Activated T-cell treated with anti-CD3 and anti-CD28 coated beads, Interleukin-2, amount 50 U/mL, for 24 hours (primary cell): Measurements from ENCODE around the gene UBE2E2.
"Not testable (repeated sequence)": the region's sequence is repeated elsewhere in the genome, so short reads cannot be mapped to it uniquely, and the experiment has no call there.

Experiments used
- DNase-seq: peaks from one replicate; pipeline ENCODE4 v3.0.0-alpha.2; 2020
- H3K27ac Mint-ChIP-seq: 2 replicates; pipeline ENCODE4 v1.8.0; 2020; ENCODE audit warnings: mild to moderate bottlenecking, mixed read lengths
- H3K27me3 Mint-ChIP-seq: 2 replicates; pipeline ENCODE4 v1.8.0; 2020; ENCODE audit warnings: mixed read lengths
- H3K36me3 Mint-ChIP-seq: 2 replicates; pipeline ENCODE4 v1.8.0; 2020; ENCODE audit warnings: low read depth, mixed read lengths
- H3K4me1 Mint-ChIP-seq: 2 replicates; pipeline ENCODE4 v1.8.0; 2020; ENCODE audit warnings: low read depth, mixed read lengths
- H3K4me3 Mint-ChIP-seq: 2 replicates; pipeline ENCODE4 v1.8.0; 2020; ENCODE audit warnings: mild to moderate bottlenecking, moderate library complexity, mixed read lengths
- H3K9me3 Mint-ChIP-seq: 2 replicates; pipeline ENCODE4 v1.8.0; 2020; ENCODE audit warnings: mixed read lengths

UBE2E2 gene

GRCh38 chr3:23175341-23176083 lies 27.6 kb upstream of the UBE2E2 start:
- no peak overlapping the region for H3K4me3 Mint-ChIP-seq
- no peak for DNase-seq
- no peaks in the 10 kb centered on the region for H3K36me3 Mint-ChIP-seq
- H3K9me3 Mint-ChIP-seq = peaks cover 6% of the 10 kb centered on the region
- H3K4me1 Mint-ChIP-seq = no peaks in the 10 kb centered on the region
- no peak overlapping the region for H3K27ac Mint-ChIP-seq
- no peaks in the 10 kb centered on the region for H3K27me3 Mint-ChIP-seq

DNA sequence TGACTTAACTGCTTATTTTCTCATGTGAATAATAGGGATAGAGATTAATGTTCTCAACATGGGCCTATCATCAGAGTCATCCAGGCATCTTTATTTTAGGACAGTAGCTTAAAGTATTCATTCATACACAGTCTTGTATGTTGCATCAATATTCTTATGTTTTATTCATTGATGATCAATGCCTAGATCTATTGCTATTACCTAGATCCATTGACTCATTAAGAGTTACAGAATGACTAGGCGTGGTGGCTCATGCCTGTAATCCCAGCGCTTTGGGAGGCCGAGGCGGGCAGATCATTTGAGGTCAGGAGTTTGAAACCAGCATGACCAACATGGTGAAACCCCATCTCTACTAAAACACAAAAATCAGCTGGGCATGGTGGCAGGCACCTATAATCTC lies 26.3 kb upstream of the UBE2E2 start:
- H3K27me3 Mint-ChIP-seq, H3K27ac Mint-ChIP-seq, DNase-seq, H3K9me3 Mint-ChIP-seq, H3K4me3 Mint-ChIP-seq, H3K4me1 Mint-ChIP-seq, H3K36me3 Mint-ChIP-seq: not testable (repeated sequence)

DNA sequence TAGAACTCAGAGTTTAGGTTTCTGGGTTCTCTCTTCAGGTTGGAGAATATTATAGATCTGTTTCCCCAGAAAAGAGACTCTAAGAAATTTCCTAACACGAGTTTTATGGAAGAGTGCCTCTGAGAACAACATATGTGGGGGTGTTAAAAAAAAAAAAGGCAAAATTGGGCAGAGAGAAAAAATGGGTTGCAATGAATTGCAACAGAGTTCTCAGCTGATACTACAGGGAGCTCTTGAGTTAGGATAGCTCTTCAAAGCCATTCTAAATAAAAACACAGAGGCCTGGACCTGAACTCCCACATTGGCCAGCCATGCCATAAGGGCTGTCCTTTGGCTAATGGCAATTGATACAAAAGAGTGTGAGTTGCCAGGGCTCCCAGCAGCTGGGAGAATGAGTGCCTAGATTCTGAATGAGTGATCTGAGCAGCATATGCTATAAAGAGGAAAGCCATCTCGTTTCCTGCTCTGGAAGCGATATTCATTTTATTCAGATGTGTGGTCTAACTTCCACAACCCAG lies 20.1 kb upstream of the UBE2E2 start:
- no peak overlapping the region for H3K27ac Mint-ChIP-seq
- H3K4me1 Mint-ChIP-seq = no peaks in the 10 kb centered on the region
- H3K36me3 Mint-ChIP-seq = no peaks in the 10 kb centered on the region
- no peak for DNase-seq
- no peak overlapping the region for H3K4me3 Mint-ChIP-seq
- H3K9me3 Mint-ChIP-seq = no peaks in the 10 kb centered on the region
- no peaks in the 10 kb centered on the region for H3K27me3 Mint-ChIP-seq

DNA sequence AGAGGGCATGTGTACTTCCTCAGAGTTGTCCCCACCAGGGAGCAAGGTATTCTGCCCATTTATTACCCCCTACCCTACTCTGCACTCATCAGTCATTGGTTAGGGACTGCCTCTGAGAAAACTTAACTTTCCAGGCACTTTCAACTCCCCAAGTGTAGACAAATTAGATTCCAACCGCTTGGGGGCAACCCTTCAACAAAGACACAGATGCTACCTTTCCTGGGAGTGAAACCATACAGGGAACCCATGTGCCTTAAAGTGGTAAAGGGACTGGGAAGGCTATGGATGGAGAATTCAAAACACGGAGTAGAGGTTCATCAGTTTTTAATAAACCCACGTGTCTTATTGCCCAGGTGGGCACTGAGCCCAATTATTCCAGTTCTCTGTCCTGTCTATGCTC lies 19.4 kb upstream of the UBE2E2 start:
- Mint-ChIP-seq H3K27me3 (no peaks in the 10 kb centered on the region), H3K27ac (no peak overlapping the region), H3K36me3 (no peaks in the 10 kb centered on the region), H3K4me1 (no peaks in the 10 kb centered on the region), H3K4me3 (no peak overlapping the region), H3K9me3 (no peaks in the 10 kb centered on the region)
- no peak for DNase-seq

DNA sequence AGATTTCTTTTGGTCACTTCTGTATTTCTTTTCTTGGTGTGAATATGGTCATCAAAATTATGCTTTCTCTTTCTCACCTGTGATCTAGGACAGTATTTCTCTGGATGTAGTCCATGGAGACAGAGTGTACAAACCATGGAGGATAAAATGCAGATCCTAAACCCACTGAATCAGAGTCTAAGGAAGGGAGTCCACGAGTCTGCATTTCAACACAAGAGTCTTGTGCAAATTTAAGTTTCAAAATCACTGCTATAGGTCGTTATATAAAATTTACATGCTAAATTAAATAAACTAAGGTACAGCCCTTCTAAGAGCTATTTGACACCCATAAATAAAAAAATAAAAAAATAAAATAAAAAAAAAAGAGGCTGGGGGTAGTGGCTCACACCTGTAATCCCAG lies 17.3 kb upstream of the UBE2E2 start:
- DNase-seq = no peak
- Mint-ChIP-seq H3K27me3 (no peaks in the 10 kb centered on the region), H3K4me1 (no peaks in the 10 kb centered on the region), H3K27ac (no peak overlapping the region), H3K9me3 (no peaks in the 10 kb centered on the region), H3K36me3 (no peaks in the 10 kb centered on the region), H3K4me3 (no peak overlapping the region)

- no peaks in the 10 kb centered on the region for H3K36me3 Mint-ChIP-seq
- no peak overlapping the region for H3K27ac Mint-ChIP-seq
- DNase-seq = no peak
- no peaks in the 10 kb centered on the region for H3K4me1 Mint-ChIP-seq
- H3K4me3 Mint-ChIP-seq = no peak overlapping the region
- H3K9me3 Mint-ChIP-seq = no peaks in the 10 kb centered on the region
- H3K27me3 Mint-ChIP-seq = no peaks in the 10 kb centered on the region
These were observed 13.9 kb upstream of the UBE2E2 start for GRCh38 chr3:23189187-23189586.

- H3K4me3 Mint-ChIP-seq = no peak overlapping the region
- no peaks in the 10 kb centered on the region for H3K4me1 Mint-ChIP-seq
- H3K27ac Mint-ChIP-seq = no peak overlapping the region
- DNase-seq = no peak
- H3K36me3 Mint-ChIP-seq = no peaks in the 10 kb centered on the region
- H3K27me3 Mint-ChIP-seq = no peaks in the 10 kb centered on the region
- no peaks in the 10 kb centered on the region for H3K9me3 Mint-ChIP-seq
These were observed 10.3 kb upstream of the UBE2E2 start for GRCh38 chr3:23192816-23193215.

- Mint-ChIP-seq H3K9me3 (no peaks in the 10 kb centered on the region), H3K36me3 (no peaks in the 10 kb centered on the region), H3K27me3 (no peaks in the 10 kb centered on the region), H3K4me1 (no peaks in the 10 kb centered on the region), H3K27ac (no peak overlapping the region), H3K4me3 (no peak overlapping the region)
- no peak for DNase-seq
These were observed 9.3 kb upstream of the UBE2E2 start for GRCh38 chr3:23193831-23194230.

DNA sequence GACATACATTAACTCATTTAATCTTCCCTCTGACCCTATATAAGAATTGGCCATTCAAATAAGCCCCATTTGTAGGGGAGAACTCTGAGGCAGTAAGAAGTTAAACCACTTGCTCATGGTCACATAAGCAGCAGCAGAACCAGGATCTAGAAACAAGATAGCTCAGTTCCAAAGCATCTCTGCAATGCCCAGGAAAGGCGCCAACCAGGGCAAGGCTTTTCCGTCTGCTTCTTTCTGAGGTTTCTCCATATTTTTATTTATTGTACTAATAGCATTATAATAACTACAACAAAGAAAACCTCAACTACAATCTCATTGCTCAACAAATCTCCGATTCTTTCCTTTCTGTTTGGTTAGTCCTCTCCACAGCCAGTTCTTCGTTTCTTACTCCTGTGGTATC lies 4.3 kb upstream of the UBE2E2 start:
- Mint-ChIP-seq H3K4me3 (no peak overlapping the region), H3K27me3 (peaks cover 24% of the 10 kb centered on the region), H3K4me1 (peaks cover 10% of the 10 kb centered on the region), H3K9me3 (no peaks in the 10 kb centered on the region), H3K36me3 (peaks cover 3% of the 10 kb centered on the region), H3K27ac (no peak overlapping the region)
- DNase-seq = no peak

DNA sequence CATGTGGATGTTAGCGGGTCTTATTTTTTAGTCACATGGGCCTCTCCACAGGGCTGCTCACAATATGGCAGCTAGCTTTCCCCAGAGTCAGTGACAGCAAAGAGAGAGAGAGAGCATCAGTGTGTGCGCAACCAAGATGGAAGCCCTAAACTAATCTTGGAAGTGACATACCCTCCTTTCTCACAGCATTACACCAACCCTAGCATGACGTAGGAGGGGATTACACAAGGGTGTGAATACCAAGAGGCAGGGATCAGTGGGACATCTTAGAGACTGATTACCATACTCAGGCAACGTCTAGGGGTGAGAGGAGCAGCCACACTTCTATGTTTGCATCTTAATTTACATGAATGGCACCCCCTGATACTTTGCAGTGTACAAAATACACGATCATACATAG lies 3.5 kb upstream of the UBE2E2 start:
- H3K36me3 Mint-ChIP-seq = peaks cover 3% of the 10 kb centered on the region
- H3K9me3 Mint-ChIP-seq = no peaks in the 10 kb centered on the region
- no peak overlapping the region for H3K4me3 Mint-ChIP-seq
- peaks cover 16% of the 10 kb centered on the region for H3K4me1 Mint-ChIP-seq
- H3K27me3 Mint-ChIP-seq = peaks cover 31% of the 10 kb centered on the region
- no peak overlapping the region for H3K27ac Mint-ChIP-seq
- no peak for DNase-seq

GRCh38 chr3:23201154-23201838 lies 1.8 kb upstream of the UBE2E2 start:
- peaks cover 3% of the 10 kb centered on the region for H3K36me3 Mint-ChIP-seq
- H3K27ac Mint-ChIP-seq = no peak overlapping the region
- H3K4me1 Mint-ChIP-seq = peaks cover 25% of the 10 kb centered on the region
- H3K27me3 Mint-ChIP-seq = peaks cover 31% of the 10 kb centered on the region
- DNase-seq = no peak
- no peaks in the 10 kb centered on the region for H3K9me3 Mint-ChIP-seq
- H3K4me3 Mint-ChIP-seq = peak overlapping the region; percentile 43

GRCh38 chr3:23202203-23202920 lies 765 bp upstream of the UBE2E2 start:
- no peak for DNase-seq
- Mint-ChIP-seq H3K27ac (peak overlapping the region; percentile 44), H3K9me3 (no peaks in the 10 kb centered on the region), H3K4me1 (peaks cover 31% of the 10 kb centered on the region), H3K27me3 (peaks cover 31% of the 10 kb centered on the region), H3K36me3 (peaks cover 3% of the 10 kb centered on the region), H3K4me3 (peak overlapping the region; percentile 76)

DNA sequence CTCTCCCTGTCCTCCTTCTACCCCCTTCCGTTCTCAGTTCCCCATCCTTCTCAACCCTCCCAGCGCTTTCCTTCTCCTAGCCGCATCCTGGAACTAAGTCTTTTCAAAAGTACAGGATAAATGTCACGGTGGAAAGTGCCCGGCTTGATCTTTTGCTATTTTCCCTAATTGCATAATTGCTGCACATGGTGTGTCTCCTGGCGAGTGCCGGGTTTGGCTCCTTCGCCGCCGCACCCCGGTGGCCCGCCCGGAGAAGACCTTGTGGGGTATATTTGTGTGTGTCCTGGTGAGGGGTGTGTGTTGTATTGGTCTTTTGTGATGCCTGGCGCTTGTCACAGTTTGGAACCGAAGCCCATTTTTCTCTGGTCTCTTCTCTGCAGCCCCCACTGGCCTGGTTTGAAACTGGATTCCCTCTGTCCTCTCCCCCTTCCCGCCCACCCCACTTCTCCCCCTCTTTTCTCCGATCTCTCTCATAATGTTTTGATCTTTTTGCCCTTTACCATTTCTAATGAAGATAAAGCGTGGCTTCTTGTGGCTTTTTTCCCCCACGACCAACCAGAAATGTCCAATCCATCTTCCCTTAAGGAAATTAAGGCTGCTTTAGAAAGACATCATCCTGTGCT lies 692 bp downstream of the UBE2E2 start:
- peaks cover 31% of the 10 kb centered on the region for H3K27me3 Mint-ChIP-seq
- H3K27ac Mint-ChIP-seq = peak overlapping the region; percentile 89
- DNase-seq = peak; percentile 46
- H3K4me1 Mint-ChIP-seq = peaks cover 34% of the 10 kb centered on the region
- H3K36me3 Mint-ChIP-seq = peaks cover 3% of the 10 kb centered on the region
- no peaks in the 10 kb centered on the region for H3K9me3 Mint-ChIP-seq
- peak overlapping the region; percentile 87 for H3K4me3 Mint-ChIP-seq

GRCh38 chr3:23206366-23206765 lies 3.2 kb downstream of the UBE2E2 start:
- H3K9me3 Mint-ChIP-seq = no peaks in the 10 kb centered on the region
- H3K27ac Mint-ChIP-seq = no peak overlapping the region
- H3K4me1 Mint-ChIP-seq = peaks cover 42% of the 10 kb centered on the region
- H3K4me3 Mint-ChIP-seq = no peak overlapping the region
- no peak for DNase-seq
- peaks cover 3% of the 10 kb centered on the region for H3K36me3 Mint-ChIP-seq
- H3K27me3 Mint-ChIP-seq = peaks cover 22% of the 10 kb centered on the region
